Islet precursor cell (in vitro differentiated cells): Measurements from ENCODE around the gene GRIK5.
"Not testable (repeated sequence)": the region's sequence is repeated elsewhere in the genome, so short reads cannot be mapped to it uniquely, and the experiment has no call there.

Experiments used
- DNase-seq: peaks from one replicate; pipeline ENCODE4 v3.0.0-alpha.2; 2018

GRIK5 gene

GRCh38 chr19:42042455-42043170, 27.4 kb downstream of the GRIK5 start:
- DNase-seq = no peak

GRCh38 chr19:42040491-42040890, 29.5 kb downstream of the GRIK5 start:
- not testable (repeated sequence) for DNase-seq

GRCh38 chr19:42040031-42040430, 30.0 kb downstream of the GRIK5 start:
- DNase-seq = no peak

- no peak for DNase-seq
Observed at GRCh38 chr19:42038666-42039065, 31.3 kb downstream of the GRIK5 start.

DNA sequence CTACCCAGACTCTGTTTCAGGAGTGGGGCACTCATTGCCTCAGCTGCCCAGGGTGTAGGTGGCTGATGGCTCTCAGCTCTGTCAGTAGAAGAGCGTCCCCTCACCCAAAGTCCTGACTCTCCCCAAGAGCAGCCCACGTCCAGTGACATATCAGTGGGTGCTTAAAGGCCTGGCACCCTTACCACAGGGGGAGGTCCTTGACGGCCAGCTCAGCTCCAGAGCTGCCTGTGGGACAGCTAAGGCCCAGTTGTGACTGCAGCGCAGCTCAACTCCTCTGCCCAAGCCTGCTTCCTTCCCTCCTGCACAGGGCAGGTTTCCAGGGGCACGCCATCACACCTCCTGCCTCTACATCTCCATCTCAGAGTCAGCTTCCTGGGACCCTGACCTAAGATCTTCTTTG, 32.4 kb downstream of the GRIK5 start:
- no peak for DNase-seq

DNA sequence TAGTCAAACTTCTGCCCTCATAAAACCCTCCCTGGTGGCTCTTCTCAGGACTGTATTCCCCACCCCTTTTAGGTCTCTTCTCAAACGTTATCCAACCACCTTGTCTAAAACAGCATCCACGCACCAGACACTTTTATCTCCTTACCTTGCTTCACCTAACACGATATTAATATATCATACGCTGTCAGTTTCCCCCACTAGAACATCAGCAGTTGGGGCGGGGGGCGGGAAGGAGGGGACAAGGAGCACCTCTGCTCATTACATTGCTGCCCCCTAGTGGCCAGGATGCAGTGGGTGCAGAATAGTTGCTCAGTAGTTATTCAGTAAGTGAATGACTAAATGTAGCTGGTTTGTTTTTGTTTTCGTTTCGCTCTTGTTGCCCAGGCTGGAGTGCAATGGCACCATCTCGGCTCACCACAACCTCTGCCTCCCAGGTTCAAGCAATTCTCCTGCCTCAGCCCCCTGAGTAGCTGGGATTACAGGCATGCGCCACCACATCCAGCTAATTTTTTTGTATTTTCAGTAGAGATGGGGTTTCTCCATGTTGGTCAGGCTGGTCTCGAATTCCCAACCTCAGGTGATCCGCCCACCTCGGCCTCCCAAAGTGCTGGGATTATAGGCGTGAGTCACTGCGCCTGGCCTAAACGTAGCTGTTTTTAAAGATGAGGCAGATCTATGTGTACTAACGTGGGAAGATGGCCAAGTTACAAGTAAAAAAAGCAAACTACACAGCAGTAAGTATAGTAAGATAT, 35.2 kb downstream of the GRIK5 start:
- peak; percentile 70 for DNase-seq

DNA sequence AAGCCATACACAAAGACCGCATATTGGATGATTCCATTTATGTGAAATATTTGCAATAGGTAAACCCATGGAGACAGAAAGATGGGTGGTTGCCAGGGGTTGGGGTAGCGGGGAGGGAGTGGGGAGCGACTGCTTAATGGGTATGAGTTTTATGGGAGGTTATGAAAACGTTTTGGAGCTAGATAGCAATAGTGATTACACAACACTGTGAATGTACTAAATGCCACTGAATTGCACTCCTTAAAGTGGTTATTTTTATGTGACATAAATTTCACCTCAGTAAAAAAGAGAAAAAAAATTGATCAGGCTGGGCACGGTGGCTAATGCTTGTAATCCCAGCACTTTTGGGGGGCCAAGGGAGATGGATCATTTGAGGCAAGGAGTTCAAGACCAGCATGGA, 36.6 kb downstream of the GRIK5 start:
- DNase-seq = no peak

- no peak for DNase-seq
Observed at GRCh38 chr19:42032431-42032830, 37.6 kb downstream of the GRIK5 start.

DNA sequence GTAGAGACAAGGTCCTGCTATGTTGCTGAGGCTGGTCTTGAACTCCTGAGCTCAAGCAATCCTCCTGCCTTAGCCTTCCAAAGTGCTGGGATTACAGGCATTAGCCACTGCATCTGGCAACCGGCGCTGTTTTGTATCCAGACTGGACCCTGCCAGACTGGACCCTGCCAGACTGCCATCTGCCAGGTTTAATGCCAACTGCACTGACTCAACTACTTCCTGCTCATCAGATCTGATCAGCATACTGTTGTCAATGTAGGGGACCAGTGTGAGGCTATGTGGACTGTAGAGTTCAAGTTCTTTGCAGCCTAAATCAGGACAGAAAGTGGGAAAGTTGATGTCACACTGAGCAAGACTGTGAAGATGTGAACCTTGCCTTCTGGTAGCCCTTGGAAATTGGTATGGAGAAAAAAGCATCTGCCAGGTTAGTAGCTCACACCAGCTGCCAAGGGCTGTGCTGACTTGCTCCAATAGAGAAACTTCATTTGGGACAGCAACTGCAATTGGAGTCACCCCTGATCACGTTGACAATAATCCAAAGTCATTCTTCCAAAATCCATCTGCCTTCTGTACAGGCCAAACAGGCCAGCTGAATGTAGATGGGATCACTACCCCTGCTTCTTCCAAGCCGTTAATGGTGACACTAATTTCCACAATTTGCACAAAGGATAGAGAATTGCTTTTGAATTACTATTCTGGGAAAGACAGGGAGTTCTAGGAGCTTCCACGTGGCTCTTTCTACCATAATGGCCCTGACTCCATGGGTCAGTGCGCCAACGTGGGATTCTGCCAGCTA, 39.2 kb downstream of the GRIK5 start:
- DNase-seq = no peak

DNA sequence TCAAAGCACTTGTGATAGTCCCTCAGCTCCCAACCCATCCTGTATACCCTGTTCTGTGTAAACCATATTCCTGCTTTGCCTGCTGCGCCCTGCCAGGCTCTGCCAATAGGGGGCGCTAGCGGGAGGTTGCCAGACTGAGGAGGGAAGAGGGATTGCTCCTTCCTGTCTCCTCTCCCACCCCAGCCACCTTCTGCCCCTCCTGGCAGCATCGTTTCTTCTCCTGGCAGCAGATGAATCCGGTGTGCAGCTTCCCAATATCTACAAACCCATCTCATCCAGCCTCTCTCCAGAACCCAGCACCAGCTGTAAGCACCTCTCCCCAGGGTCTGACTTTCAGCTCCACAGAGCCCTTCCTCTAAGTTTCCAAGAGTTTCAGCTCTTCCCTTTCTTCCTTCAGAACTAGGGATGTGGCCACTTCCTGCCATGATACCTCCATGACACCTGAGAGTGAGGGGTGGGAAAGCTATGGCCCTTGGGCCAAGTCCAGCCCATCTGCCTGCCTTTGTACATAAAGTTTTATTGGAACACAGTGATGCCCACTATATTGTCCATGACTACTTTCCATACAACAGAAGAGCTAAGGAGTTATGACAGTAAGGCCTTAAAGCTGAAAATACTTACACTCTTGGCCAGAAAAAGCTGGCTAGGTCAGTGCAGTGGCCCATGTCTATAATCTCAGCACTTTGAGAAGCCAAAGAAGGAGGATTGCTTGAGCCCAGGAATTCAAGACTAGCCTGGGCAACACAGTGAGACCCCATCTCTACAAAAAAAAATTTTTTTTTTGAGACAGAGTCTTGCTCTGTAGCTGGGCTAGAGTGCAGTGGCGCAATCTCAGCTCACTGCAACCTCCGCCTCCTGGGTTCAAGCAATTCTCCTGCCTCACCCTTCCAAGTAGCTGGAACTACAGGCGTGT, 41.4 kb downstream of the GRIK5 start:
- DNase-seq = peak; percentile 71

DNA sequence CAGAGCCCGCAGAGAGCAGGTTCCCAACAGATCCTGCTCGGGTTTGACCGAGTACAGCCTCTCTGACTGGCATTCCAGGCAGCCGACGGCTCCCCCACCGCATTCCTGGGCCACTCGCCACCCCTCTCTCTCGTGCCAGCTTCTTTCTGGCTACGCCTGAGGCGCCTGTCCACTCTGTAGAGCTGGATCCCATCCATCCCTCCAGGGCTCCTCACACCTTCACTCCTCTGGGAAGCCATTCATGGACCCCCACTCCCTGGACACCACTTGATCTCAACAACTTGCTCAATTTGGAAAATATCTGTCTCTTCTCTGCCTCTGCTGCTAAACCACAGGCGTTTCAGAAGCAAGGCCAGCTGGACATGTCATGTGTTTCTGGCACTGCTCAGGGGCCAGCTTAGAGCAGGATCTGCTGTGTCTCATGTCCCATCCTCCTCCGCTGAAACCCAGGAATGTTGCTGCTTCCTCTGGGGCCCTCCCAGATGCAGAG, 45.3 kb downstream of the GRIK5 start:
- peak; percentile 63 for DNase-seq

DNA sequence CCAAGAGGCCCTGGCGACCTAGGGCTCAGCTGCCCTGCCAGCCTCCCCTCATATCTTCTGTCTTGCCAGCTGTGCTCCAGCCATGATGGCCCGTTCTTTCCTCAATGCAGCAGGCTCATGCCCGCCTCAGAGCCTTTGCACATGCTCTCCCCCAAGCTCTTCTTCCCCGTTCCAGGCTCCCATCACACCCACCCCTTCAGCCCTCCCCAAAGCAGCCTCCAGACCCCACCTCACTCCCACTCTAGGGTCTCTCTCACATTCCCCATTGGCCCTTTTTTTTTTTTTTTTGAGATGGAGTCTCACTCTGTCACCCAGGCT, 46.1 kb downstream of the GRIK5 start:
- DNase-seq = no peak

GRCh38 chr19:42023121-42023942, 46.7 kb downstream of the GRIK5 start:
- DNase-seq = peak; percentile 81

DNA sequence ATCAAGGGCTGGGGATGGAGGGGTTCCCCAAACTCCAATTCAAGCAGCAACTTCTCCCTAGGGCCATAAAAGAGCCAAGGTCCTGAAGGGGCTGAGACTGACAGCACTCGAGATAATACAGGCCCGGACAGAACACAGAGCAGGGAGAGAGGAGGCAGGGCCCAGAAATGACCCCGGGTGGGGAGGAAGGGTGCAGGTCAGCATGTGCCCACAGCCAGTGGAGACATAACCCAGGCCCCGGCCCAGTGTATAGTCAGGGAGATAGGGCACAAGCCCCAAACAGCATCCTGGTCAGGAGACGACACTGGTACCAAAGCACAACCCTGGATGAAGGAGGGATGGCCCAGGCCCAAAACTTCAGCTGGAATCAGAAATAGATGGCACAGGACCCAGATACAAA, 47.4 kb downstream of the GRIK5 start:
- no peak for DNase-seq

DNA sequence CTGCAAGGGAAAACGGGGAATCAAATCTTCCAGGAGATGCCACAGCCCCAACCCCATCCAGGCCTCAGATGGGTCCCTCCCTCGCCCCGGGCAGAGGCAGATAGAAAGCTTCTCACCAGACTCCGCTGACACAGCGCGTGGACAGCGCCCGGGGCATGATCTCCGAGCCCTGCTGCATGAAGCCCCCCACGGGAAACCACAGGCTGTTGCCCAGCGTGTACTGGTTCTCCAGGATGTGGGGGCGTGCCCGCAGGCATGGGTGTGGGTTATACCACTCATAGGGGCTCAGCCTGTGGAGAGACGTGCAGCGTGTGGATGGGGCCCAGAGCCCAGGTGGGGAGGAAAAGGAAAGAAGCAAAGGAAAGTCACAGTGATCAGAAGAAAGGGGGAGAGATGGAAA, 48.8 kb downstream of the GRIK5 start:
- no peak for DNase-seq

- DNase-seq = no peak
Observed at GRCh38 chr19:42018503-42019193, 51.4 kb downstream of the GRIK5 start.

DNA sequence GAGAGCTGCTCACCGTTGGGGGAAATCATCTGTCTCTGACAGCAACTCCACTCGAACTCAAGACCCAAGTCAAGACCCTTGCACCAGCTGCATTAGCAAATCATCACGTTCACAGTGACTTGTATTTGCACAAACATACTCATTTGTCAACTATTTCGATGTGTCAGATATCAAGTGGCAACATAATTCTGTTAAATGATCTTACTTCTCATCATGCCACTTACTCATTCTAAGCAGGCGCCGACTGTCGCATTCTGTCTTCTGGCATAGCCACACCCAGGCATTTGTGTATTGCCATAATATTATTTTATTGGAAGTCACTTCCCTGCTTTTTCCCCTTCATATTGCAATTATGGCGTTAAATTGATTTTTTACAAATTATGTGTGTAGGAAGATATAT, 53.0 kb downstream of the GRIK5 start:
- DNase-seq = no peak

DNA sequence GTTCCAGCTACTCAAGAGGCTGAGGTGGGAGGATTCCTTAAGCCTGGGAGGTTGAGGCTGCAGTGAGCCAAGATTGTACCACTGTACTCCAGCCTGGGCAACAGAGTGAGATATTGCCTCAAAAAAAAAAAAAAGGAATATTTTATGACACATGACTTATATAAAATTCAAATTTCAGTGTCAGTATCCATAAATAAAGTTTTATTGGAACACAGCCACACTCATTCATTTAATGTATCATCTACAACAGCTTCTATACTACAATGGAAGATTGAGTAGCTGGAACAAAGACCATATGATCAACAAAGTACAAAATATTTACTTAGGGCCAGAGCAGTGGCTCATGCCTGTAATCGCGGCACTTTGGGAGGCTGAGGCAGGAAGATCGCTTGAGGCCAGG, 57.3 kb downstream of the GRIK5 start:
- DNase-seq = not testable (repeated sequence)

DNA sequence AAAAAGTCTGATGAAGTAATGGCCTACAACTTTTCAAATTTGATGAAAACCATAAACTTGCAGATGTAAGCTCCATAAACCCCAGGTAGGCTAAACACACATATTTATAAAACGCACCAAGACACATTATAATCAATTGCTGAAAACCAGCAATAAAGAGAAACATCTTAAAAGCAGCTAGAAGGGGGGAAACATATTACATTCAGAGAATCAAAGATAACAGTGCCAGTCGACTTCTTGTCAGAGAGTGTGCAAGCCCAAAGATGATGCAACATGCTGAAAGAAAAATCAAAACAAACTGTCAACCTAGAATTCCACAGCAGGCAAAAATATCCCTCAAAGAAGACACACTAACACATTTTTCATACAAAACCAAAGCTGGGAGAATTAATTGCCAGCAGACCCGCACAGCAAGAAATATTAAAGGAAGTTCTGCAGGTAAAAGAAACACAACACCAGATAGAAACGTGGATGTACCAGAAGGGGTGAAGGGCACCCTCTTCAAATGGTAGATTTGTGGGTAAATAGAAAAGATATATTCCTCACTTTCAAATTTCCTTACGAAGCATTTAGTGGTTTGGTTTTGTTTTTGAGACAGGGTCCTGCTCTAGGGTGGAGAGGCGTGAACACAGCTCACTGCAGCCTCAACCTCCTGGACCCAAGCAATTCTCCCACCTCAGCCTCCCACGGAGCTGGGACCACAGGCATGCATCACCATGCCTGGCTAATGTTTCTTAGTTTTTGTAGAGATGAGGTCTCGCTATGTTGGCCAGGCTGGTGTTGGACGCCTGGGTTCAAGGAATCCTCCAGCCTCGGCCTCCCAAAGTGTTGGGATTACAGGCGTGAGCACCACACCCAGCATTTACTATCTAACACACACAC, 59.5 kb downstream of the GRIK5 start:
- no peak for DNase-seq

- DNase-seq = no peak
Observed at GRCh38 chr19:42006569-42006968, 63.4 kb downstream of the GRIK5 start.
